NCI-H510A (cell line): Measurements from ENCODE around the gene SEMA3F.

Experiments used
- DNase-seq: peaks from one replicate; lab custom pipeline; 2025; lab: John Stamatoyannopoulos, UW

SEMA3F gene

GRCh38 chr3:50154840-50155490 lies at the start of gene SEMA3F:
Gene SEMA3F (plus strand): TSS chr3:50155324. CDS start chr3:50159623, 4,299 bp downstream.
- peak; percentile 45 for DNase-seq

GRCh38 chr3:50111757-50112156 lies 43.4 kb upstream of the SEMA3F start:
- no peak for DNase-seq

GRCh38 chr3:50112462-50112861 lies 42.7 kb upstream of the SEMA3F start:
- peak; percentile 74 for DNase-seq

- no peak for DNase-seq
Observed at GRCh38 chr3:50117120-50117519, 38.0 kb upstream of the SEMA3F start.

GRCh38 chr3:50118237-50118636 lies 36.9 kb upstream of the SEMA3F start:
- DNase-seq, result no peak

GRCh38 chr3:50119786-50120185 lies 35.3 kb upstream of the SEMA3F start:
- no peak for DNase-seq

- no peak for DNase-seq
Observed at GRCh38 chr3:50120364-50121071, 34.6 kb upstream of the SEMA3F start.

- DNase-seq, result peak; percentile 10
Observed at GRCh38 chr3:50121072-50122032, 33.8 kb upstream of the SEMA3F start.

GRCh38 chr3:50122071-50122470 lies 33.1 kb upstream of the SEMA3F start:
- no peak for DNase-seq

- DNase-seq, result no peak
Observed at GRCh38 chr3:50122661-50123391, 32.3 kb upstream of the SEMA3F start.

GRCh38 chr3:50123394-50124051 lies 31.6 kb upstream of the SEMA3F start:
- DNase-seq, result no peak

- DNase-seq, result no peak
Observed at GRCh38 chr3:50124052-50124799, 30.9 kb upstream of the SEMA3F start.

- no peak for DNase-seq
Observed at GRCh38 chr3:50124800-50125178, 30.3 kb upstream of the SEMA3F start.

GRCh38 chr3:50125541-50126286 lies 29.4 kb upstream of the SEMA3F start:
- DNase-seq, result no peak

GRCh38 chr3:50126287-50127211 lies 28.6 kb upstream of the SEMA3F start:
- no peak for DNase-seq

GRCh38 chr3:50127251-50127691 lies 27.9 kb upstream of the SEMA3F start:
- no peak for DNase-seq

GRCh38 chr3:50128001-50128400 lies 27.1 kb upstream of the SEMA3F start:
- no peak for DNase-seq

- DNase-seq, result no peak
Observed at GRCh38 chr3:50130436-50130835, 24.7 kb upstream of the SEMA3F start.
